Coronary artery (tissue), 2 donors: ENCODE data around the gene HOXD3.

Source experiments
- DNase-seq: peaks from one replicate; pipeline ENCODE4 v3.0.0-alpha.2; 2017; ENCODE audit warnings: low spot score
- H3K27ac ChIP-seq, 2 donors: fragments of 200-600 bp; sonication (generic); one replicate each; pipeline ENCODE4 v1.5.1; 2016 to 2019
- H3K4me3 ChIP-seq: fragments of 200-600 bp; sonication (generic); 2 replicates; pipeline ENCODE4 v1.5.1; 2016; ENCODE audit warnings: mild to moderate bottlenecking, moderate library complexity
- TF ChIP-seq, protein P1 (sequence below): fragments of 200-600 bp; sonication (generic); IDR thresholded peaks from one replicate; pipeline ENCODE4 v1.5.1; 2019; ENCODE audit warnings: antibody characterized with exemption

The HOXD3 gene

GRCh38 chr2:176162911-176163671 is 6.0 kb downstream of the HOXD3 start:
- H3K4me3 ChIP-seq: no peak overlapping the region
- no peak for DNase-seq
- TF ChIP-seq, protein P1, sequence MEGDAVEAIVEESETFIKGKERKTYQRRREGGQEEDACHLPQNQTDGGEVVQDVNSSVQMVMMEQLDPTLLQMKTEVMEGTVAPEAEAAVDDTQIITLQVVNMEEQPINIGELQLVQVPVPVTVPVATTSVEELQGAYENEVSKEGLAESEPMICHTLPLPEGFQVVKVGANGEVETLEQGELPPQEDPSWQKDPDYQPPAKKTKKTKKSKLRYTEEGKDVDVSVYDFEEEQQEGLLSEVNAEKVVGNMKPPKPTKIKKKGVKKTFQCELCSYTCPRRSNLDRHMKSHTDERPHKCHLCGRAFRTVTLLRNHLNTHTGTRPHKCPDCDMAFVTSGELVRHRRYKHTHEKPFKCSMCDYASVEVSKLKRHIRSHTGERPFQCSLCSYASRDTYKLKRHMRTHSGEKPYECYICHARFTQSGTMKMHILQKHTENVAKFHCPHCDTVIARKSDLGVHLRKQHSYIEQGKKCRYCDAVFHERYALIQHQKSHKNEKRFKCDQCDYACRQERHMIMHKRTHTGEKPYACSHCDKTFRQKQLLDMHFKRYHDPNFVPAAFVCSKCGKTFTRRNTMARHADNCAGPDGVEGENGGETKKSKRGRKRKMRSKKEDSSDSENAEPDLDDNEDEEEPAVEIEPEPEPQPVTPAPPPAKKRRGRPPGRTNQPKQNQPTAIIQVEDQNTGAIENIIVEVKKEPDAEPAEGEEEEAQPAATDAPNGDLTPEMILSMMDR: no peak
- no peak overlapping the region for H3K27ac ChIP-seq

- TF ChIP-seq, protein P1: no peak
- no peak for DNase-seq
These were observed 6.6 kb downstream of the HOXD3 start for GRCh38 chr2:176163672-176164056.

GRCh38 chr2:176164201-176164600 is 7.1 kb downstream of the HOXD3 start:
- no peak overlapping the region for H3K4me3 ChIP-seq
- TF ChIP-seq, protein P1: no peak

More at GRCh38 chr2:176163672-176164056, 6.6 kb downstream of the HOXD3 start:
- Histone ChIP-seq H3K27ac (no peak overlapping the region), H3K4me3 (no peak overlapping the region)

DNA sequence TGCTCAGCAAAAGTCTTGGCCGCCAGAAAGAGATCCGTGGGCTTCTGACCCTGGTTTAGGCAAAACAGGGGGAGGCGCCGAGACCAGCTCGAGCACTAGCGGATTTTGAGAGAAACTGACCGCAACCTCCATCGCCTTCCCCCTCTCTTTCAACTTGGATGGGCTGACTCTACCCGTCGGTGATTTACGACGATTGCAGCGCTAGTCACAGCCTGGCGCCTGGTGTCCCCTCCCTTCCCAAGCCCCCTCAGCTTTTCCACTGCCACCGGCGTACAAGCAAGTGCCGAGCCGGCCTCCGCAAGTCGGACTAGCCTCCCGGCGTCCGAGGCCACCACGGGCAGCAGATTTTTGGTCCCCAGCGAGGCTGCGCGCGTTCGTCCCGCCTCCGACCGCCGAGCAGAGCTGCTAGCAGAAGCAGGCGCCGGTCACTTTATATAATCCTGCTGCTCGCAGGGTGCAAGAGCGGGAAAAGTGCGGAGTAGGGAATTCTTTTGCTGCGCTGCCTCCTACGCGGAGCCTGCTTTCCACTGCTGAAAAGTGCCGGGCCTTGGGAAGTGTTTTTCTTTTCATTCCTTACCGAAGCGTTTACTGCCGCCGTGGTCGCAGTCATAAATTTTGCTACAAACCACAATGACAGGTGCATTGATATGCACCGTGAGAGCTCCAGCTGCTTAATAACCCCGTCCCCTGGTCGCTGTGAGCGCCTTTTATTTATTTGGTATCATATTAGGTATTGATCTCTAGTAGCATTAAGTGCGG is 7.7 kb downstream of the HOXD3 start:
- H3K4me3 ChIP-seq: no peak overlapping the region
- TF ChIP-seq, protein P1: no peak
- H3K27ac ChIP-seq: no peak overlapping the region
- no peak for DNase-seq

More at GRCh38 chr2:176164201-176164600, 7.1 kb downstream of the HOXD3 start:
- H3K27ac ChIP-seq: no peak overlapping the region
- no peak for DNase-seq

DNA sequence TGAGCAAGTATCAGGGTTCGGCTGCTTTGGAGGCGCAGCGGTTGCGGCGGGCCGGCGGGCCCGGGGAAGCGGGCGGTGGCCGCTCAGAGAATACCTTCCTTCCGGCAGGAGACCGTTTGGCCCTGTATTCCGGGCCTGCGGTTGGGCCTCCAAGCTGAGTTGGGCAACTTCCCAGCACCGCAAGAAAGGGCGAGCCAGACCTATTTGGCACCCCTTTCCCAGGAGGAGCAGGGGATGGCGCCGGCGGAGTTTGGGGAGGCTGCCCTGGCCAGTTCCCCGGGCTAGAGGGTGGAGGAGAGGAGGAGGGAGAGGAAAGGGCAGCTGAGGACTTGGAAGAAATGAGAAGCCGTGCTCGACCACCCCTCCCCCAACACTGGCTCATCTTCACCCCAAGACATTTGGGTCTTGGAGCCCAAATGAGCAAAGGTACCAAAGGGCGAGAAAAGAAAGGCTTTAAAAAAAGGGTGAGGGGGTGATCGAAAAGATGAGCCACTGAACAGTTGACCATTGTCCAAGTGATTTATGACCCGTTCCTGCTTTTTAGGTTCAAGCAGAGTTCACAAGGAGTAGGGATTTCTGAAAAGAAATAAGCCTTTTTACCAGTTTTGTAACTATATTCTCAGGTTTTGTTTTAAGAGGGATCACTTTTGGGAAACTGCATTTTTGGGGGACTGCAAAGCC is 8.4 kb downstream of the HOXD3 start:
- H3K4me3 ChIP-seq: no peak overlapping the region
- TF ChIP-seq, protein P1: no peak
- no peak overlapping the region for H3K27ac ChIP-seq
- no peak for DNase-seq

- TF ChIP-seq, protein P1: no peak
- H3K27ac ChIP-seq: no peak overlapping the region
- DNase-seq: no peak
- no peak overlapping the region for H3K4me3 ChIP-seq
These were observed 9.2 kb downstream of the HOXD3 start for GRCh38 chr2:176166272-176166671.
